GM19463 (cell line): ENCODE results near the gene DNAJC15.
"Not testable (repeated sequence)": the region's sequence is repeated elsewhere in the genome, so short reads cannot be mapped to it uniquely, and the experiment has no call there.

Source experiments
- ATAC-seq: cut with Tn5 transposase; IDR thresholded peaks from one replicate; pipeline ENCODE4 v1.9.1; 2021; ENCODE audit warnings: mild to moderate bottlenecking, moderate library complexity; ENCODE audit not compliant: unreplicated experiment

DNAJC15 gene

GRCh38 chr13:43042410-43042921 lies 19.1 kb downstream of the DNAJC15 start:
- no peak for ATAC-seq

GRCh38 chr13:43044720-43045301 lies 21.4 kb downstream of the DNAJC15 start:
- no peak for ATAC-seq

GRCh38 chr13:43045302-43045773 lies 22.0 kb downstream of the DNAJC15 start:
- ATAC-seq, result not testable (repeated sequence)

GRCh38 chr13:43046259-43046658 lies 22.9 kb downstream of the DNAJC15 start:
- ATAC-seq, result no peak

- ATAC-seq, result no peak
Measured at GRCh38 chr13:43054803-43055802, 31.7 kb downstream of the DNAJC15 start.

- ATAC-seq, result peak; percentile 47
Measured at GRCh38 chr13:43057653-43058317, 34.4 kb downstream of the DNAJC15 start.

- ATAC-seq, result peak; percentile 67
Measured at GRCh38 chr13:43058318-43058674, 34.9 kb downstream of the DNAJC15 start.

GRCh38 chr13:43058831-43059230 lies 35.4 kb downstream of the DNAJC15 start:
- ATAC-seq, result no peak

- ATAC-seq, result not testable (repeated sequence)
Measured at GRCh38 chr13:43059779-43060178, 36.4 kb downstream of the DNAJC15 start.

GRCh38 chr13:43060806-43061205 lies 37.4 kb downstream of the DNAJC15 start:
- ATAC-seq, result not testable (repeated sequence)

- ATAC-seq, result no peak
Measured at GRCh38 chr13:43061496-43062280, 38.3 kb downstream of the DNAJC15 start.

- ATAC-seq, result no peak
Measured at GRCh38 chr13:43071824-43072223, 48.4 kb downstream of the DNAJC15 start.

GRCh38 chr13:43072394-43072793 lies 49.0 kb downstream of the DNAJC15 start:
- ATAC-seq, result no peak

GRCh38 chr13:43074824-43075510 lies 51.6 kb downstream of the DNAJC15 start:
- ATAC-seq, result peak; percentile 75

GRCh38 chr13:43075511-43075902 lies 52.1 kb downstream of the DNAJC15 start:
- peak; percentile 21 for ATAC-seq

GRCh38 chr13:43077046-43077445 lies 53.7 kb downstream of the DNAJC15 start:
- ATAC-seq, result no peak

- no peak for ATAC-seq
Measured at GRCh38 chr13:43077461-43077860, 54.1 kb downstream of the DNAJC15 start.

GRCh38 chr13:43077906-43078305 lies 54.5 kb downstream of the DNAJC15 start:
- no peak for ATAC-seq

GRCh38 chr13:43078399-43078798 lies 55.0 kb downstream of the DNAJC15 start:
- no peak for ATAC-seq

GRCh38 chr13:43079392-43079931 lies 56.1 kb downstream of the DNAJC15 start:
- ATAC-seq, result no peak
